CD4-positive, CD25-positive, alpha-beta regulatory T cell (primary cell): ENCODE results near the gene FARP2. TPM values are rescaled to one million over a fixed set of nuclear protein-coding genes. Genes with fewer than 3 reads are reported as not detected.
"Not testable (repeated sequence)": the region's sequence is repeated elsewhere in the genome, so short reads cannot be mapped to it uniquely, and the experiment has no call there.

Experiments used
- ATAC-seq, 2 donors: fragments of 150-1000 bp; cut with Tn5 transposase; one replicate each; pipeline ENCODE4 v1.10.0; 2021; ENCODE audit warnings: low read depth in 2 of 2, moderate number of reproducible peaks in 2 of 2, moderate library complexity in 1 of 2
- DNase-seq, 3 donors: peaks; one replicate each; pipeline versions ENCODE4 v3.0.0 to v3.0.0-alpha.2; 2012 to 2022; ENCODE audit warnings: mixed read lengths in 1 of 3
- H3K27ac ChIP-seq: one replicate; pipeline ENCODE4 v1.7.0; 2013; ENCODE audit warnings: mild to moderate bottlenecking, low read length; ENCODE audit not compliant: insufficient read depth, poor library complexity, severe bottlenecking
- H3K27me3 ChIP-seq: one replicate; pipeline ENCODE4 v1.7.0; 2013; ENCODE audit warnings: low read length; ENCODE audit not compliant: control insufficient read depth, insufficient read depth
- H3K36me3 ChIP-seq: one replicate; pipeline ENCODE4 v1.7.0; 2013; ENCODE audit warnings: mild to moderate bottlenecking, low read length, moderate library complexity; ENCODE audit not compliant: control insufficient read depth, insufficient read depth
- H3K4me1 ChIP-seq: 2 replicates; pipeline ENCODE4 v1.7.0; 2013; ENCODE audit warnings: mild to moderate bottlenecking, low read length; ENCODE audit not compliant: insufficient read depth, control insufficient read depth, poor library complexity, severe bottlenecking
- H3K4me3 ChIP-seq: one replicate; pipeline ENCODE4 v1.7.0; 2013; ENCODE audit warnings: low read depth, mild to moderate bottlenecking, low read length, moderate library complexity
- H3K9me3 ChIP-seq, 2 experiments: 1 replicate in 1 of 2; 2 replicates in 1 of 2; pipeline ENCODE4 v1.7.0; 2013; ENCODE audit warnings: low read length in 2 of 2, mild to moderate bottlenecking in 1 of 2, moderate library complexity in 1 of 2; ENCODE audit not compliant: control insufficient read depth in 2 of 2
- H3K27ac Mint-ChIP-seq, 3 donors: one replicate each; pipeline ENCODE4 v1.8.0; 2020 to 2022; ENCODE audit warnings: mild to moderate bottlenecking in 3 of 3, mixed read lengths in 3 of 3, moderate library complexity in 2 of 3
- H3K27me3 Mint-ChIP-seq: one replicate; pipeline ENCODE4 v1.8.0; 2022; ENCODE audit warnings: mild to moderate bottlenecking, mixed read lengths
- H3K36me3 Mint-ChIP-seq: one replicate; pipeline ENCODE4 v1.8.0; 2020; ENCODE audit warnings: mixed read lengths
- H3K4me1 Mint-ChIP-seq, 4 donors: one replicate each; pipeline ENCODE4 v1.8.0; 2020 to 2022; ENCODE audit warnings: mixed read lengths in 4 of 4, mild to moderate bottlenecking in 1 of 4
- H3K4me3 Mint-ChIP-seq, 4 donors: one replicate each; pipeline ENCODE4 v1.8.0; 2020 to 2022; ENCODE audit warnings: mild to moderate bottlenecking in 4 of 4, mixed read lengths in 4 of 4, moderate library complexity in 3 of 4
- H3K9me3 Mint-ChIP-seq, 7 donors: one replicate each; pipeline ENCODE4 v1.8.0; 2020 to 2022; ENCODE audit warnings: mixed read lengths in 7 of 7, mild to moderate bottlenecking in 3 of 7, moderate library complexity in 2 of 7
- polyA plus RNA-seq, 4 donors: library from polyadenylated mRNA; unstranded; fragments of 300-500 nt; fragmentation: Illumina TruSeq; gene quantifications; one replicate each; pipeline ENCODE4 v1.2.3, GENCODE V29; 2021
- total RNA-seq: library from RNA; stranded (reverse); gene quantifications from one replicate; pipeline ENCODE4 v1.2.3, GENCODE V29; 2022

FARP2 gene
- total and polyA plus RNA-seq, 5 donors from 2014 or later, result 3.0 to 34.9 (median 7.4) TPM

GRCh38 chr2:241501551-241501950 is 145.5 kb downstream of the FARP2 start:
- H3K27me3 ChIP-seq, result no peaks in the 10 kb centered on the region
- ATAC-seq (no peak), DNase-seq (no peak)
- peaks cover 0 to 23% (median 1%) of the 10 kb centered on the region in 4 donors for H3K4me1 Mint-ChIP-seq
- H3K4me3 ChIP-seq, result no peak overlapping the region
- no peaks in the 10 kb centered on the region for H3K27me3 Mint-ChIP-seq
- no peaks in the 10 kb centered on the region for H3K9me3 Mint-ChIP-seq
- H3K36me3 ChIP-seq, result peaks cover 8% of the 10 kb centered on the region
- H3K36me3 Mint-ChIP-seq, result peaks cover 7% of the 10 kb centered on the region
- no peaks in the 10 kb centered on the region for H3K9me3 ChIP-seq
- no peak overlapping the region for H3K27ac Mint-ChIP-seq
- H3K4me3 Mint-ChIP-seq, result no peak overlapping the region
- no peak overlapping the region for H3K27ac ChIP-seq
- H3K4me1 ChIP-seq, result peaks cover 3% of the 10 kb centered on the region

- ATAC-seq, result no peak
Measured at GRCh38 chr2:241502281-241502680, 146.2 kb downstream of the FARP2 start.

GRCh38 chr2:241503776-241504392 is 147.8 kb downstream of the FARP2 start:
- Mint-ChIP-seq H3K27me3 (no peaks in the 10 kb centered on the region), H3K9me3 (peaks cover 0 to 1% (median 0%) of the 10 kb centered on the region in 7 donors), H3K27ac (no peak overlapping the region), H3K4me1 (peaks cover 0 to 35% (median 3%) of the 10 kb centered on the region in 4 donors), H3K4me3 (peak overlapping the region in 1 of 4 donors; percentile 32), H3K36me3 (peaks cover 7% of the 10 kb centered on the region)
- ATAC-seq (no peak), DNase-seq (no peak)
- no peak overlapping the region for H3K27ac ChIP-seq
- no peak overlapping the region for H3K4me3 ChIP-seq
- H3K9me3 ChIP-seq, result no peaks in the 10 kb centered on the region
- H3K4me1 ChIP-seq, result peaks cover 18% of the 10 kb centered on the region
- peaks cover 2% of the 10 kb centered on the region for H3K36me3 ChIP-seq
- H3K27me3 ChIP-seq, result no peaks in the 10 kb centered on the region

More at GRCh38 chr2:241502281-241502680, 146.2 kb downstream of the FARP2 start:
- Mint-ChIP-seq H3K4me3 (peak overlapping the region in 1 of 4 donors; percentile 44), H3K9me3 (peaks cover 0 to 1% (median 0%) of the 10 kb centered on the region in 7 donors), H3K36me3 (peaks cover 7% of the 10 kb centered on the region), H3K4me1 (peaks cover 0 to 29% (median 3%) of the 10 kb centered on the region in 4 donors), H3K27ac (no peak overlapping the region), H3K27me3 (no peaks in the 10 kb centered on the region)
- peaks cover 7% of the 10 kb centered on the region for H3K36me3 ChIP-seq
- H3K4me1 ChIP-seq, result peaks cover 9% of the 10 kb centered on the region
- no peak overlapping the region for H3K27ac ChIP-seq
- H3K9me3 ChIP-seq, result no peaks in the 10 kb centered on the region
- H3K27me3 ChIP-seq, result no peaks in the 10 kb centered on the region
- H3K4me3 ChIP-seq, result no peak overlapping the region
- DNase-seq, result no peak

GRCh38 chr2:241505086-241505780 is 149.1 kb downstream of the FARP2 start:
- H3K4me1 ChIP-seq, result peaks cover 26% of the 10 kb centered on the region
- no peak overlapping the region for H3K27ac ChIP-seq
- Mint-ChIP-seq H3K4me3 (no peak overlapping the region), H3K36me3 (peaks cover 7% of the 10 kb centered on the region), H3K27me3 (peaks cover 4% of the 10 kb centered on the region), H3K4me1 (peaks cover 0 to 44% (median 7%) of the 10 kb centered on the region in 4 donors), H3K27ac (no peak overlapping the region), H3K9me3 (peaks cover 0 to 2% (median 0%) of the 10 kb centered on the region in 7 donors)
- H3K9me3 ChIP-seq, result no peaks in the 10 kb centered on the region
- H3K27me3 ChIP-seq, result no peaks in the 10 kb centered on the region
- H3K36me3 ChIP-seq, result peaks cover 2% of the 10 kb centered on the region
- DNase-seq (no peak), ATAC-seq (no peak)
- no peak overlapping the region for H3K4me3 ChIP-seq

- DNase-seq (no peak), ATAC-seq (no peak)
- H3K4me3 ChIP-seq, result no peak overlapping the region
- H3K4me3 Mint-ChIP-seq, result peak overlapping the region in 2 of 4 donors; percentile 7 to 44
- peaks cover 2% of the 10 kb centered on the region for H3K36me3 ChIP-seq
- peaks cover 4% of the 10 kb centered on the region for H3K27me3 Mint-ChIP-seq
- no peaks in the 10 kb centered on the region for H3K9me3 ChIP-seq
- no peak overlapping the region for H3K27ac ChIP-seq
- no peaks in the 10 kb centered on the region for H3K27me3 ChIP-seq
- peaks cover 7% of the 10 kb centered on the region for H3K36me3 Mint-ChIP-seq
- peaks cover 26% of the 10 kb centered on the region for H3K4me1 ChIP-seq
- H3K9me3 Mint-ChIP-seq, result peaks cover 0 to 2% (median 0%) of the 10 kb centered on the region in 7 donors
- H3K4me1 Mint-ChIP-seq, result peaks cover 0 to 44% (median 7%) of the 10 kb centered on the region in 4 donors
- no peak overlapping the region for H3K27ac Mint-ChIP-seq
Measured at GRCh38 chr2:241505781-241506201, 149.7 kb downstream of the FARP2 start.

- DNase-seq, H3K27me3 Mint-ChIP-seq, H3K27ac Mint-ChIP-seq, ATAC-seq, H3K27ac ChIP-seq, H3K4me3 ChIP-seq, H3K36me3 ChIP-seq, H3K27me3 ChIP-seq, H3K9me3 Mint-ChIP-seq, H3K36me3 Mint-ChIP-seq, H3K9me3 ChIP-seq: not testable (repeated sequence)
- H3K4me1 ChIP-seq, result peaks cover 26% of the 10 kb centered on the region
- H3K4me3 Mint-ChIP-seq, result peak overlapping the region in 3 of 4 donors; percentile 38 to 87 (median 83)
- peaks cover 0 to 44% (median 7%) of the 10 kb centered on the region in 4 donors for H3K4me1 Mint-ChIP-seq
Measured at GRCh38 chr2:241506317-241506716, 150.2 kb downstream of the FARP2 start.

GRCh38 chr2:241506793-241507429 is 150.8 kb downstream of the FARP2 start:
- H3K4me3 ChIP-seq, result no peak overlapping the region
- Mint-ChIP-seq H3K4me1 (peaks cover 0 to 44% (median 7%) of the 10 kb centered on the region in 4 donors), H3K27ac (peak overlapping the region in 1 of 3 donors; percentile 38)

More at GRCh38 chr2:241506793-241507429, 150.8 kb downstream of the FARP2 start:
- Histone ChIP-seq H3K27me3 (no peaks in the 10 kb centered on the region), H3K36me3 (no peaks in the 10 kb centered on the region), H3K4me1 (peaks cover 26% of the 10 kb centered on the region), H3K27ac (no peak overlapping the region), H3K9me3 (no peaks in the 10 kb centered on the region)
- ATAC-seq, result no peak
- peak overlapping the region; percentile 83 to 91 (median 86) for H3K4me3 Mint-ChIP-seq
- H3K9me3 Mint-ChIP-seq, result peaks cover 0 to 2% (median 0%) of the 10 kb centered on the region in 7 donors
- no peak for DNase-seq
- peaks cover 7% of the 10 kb centered on the region for H3K36me3 Mint-ChIP-seq
- peaks cover 4% of the 10 kb centered on the region for H3K27me3 Mint-ChIP-seq
